ENCODE data around the gene WDR31.
"Not testable (repeated sequence)": the region's sequence is repeated elsewhere in the genome, so short reads cannot be mapped to it uniquely, and the experiment has no call there.

The WDR31 gene

GRCh38 chr9:113340011-113340699 is at the start of gene WDR31:
TSS of gene WDR31 (minus strand) at chr9:113340275. CDS start at chr9:113332022, 8,253 bp downstream.
- peak; percentile 90 for DNase-seq

- DNase-seq, result no peak
Measured at GRCh38 chr9:113389451-113389850, 49.4 kb upstream of the WDR31 start.

- DNase-seq, result no peak
Measured at GRCh38 chr9:113388833-113389232, 48.8 kb upstream of the WDR31 start.

GRCh38 chr9:113387560-113388230 is 47.6 kb upstream of the WDR31 start:
- DNase-seq, result no peak

- DNase-seq, result no peak
Measured at GRCh38 chr9:113386571-113387393, 46.7 kb upstream of the WDR31 start.

GRCh38 chr9:113381909-113382411 is 41.9 kb upstream of the WDR31 start:
- no peak for DNase-seq

GRCh38 chr9:113381441-113381840 is 41.4 kb upstream of the WDR31 start:
- not testable (repeated sequence) for DNase-seq

GRCh38 chr9:113380869-113381378 is 40.8 kb upstream of the WDR31 start:
- DNase-seq, result peak; percentile 22

- DNase-seq, result not testable (repeated sequence)
Measured at GRCh38 chr9:113379829-113380210, 39.7 kb upstream of the WDR31 start.

GRCh38 chr9:113379094-113379828 is 39.2 kb upstream of the WDR31 start:
- not testable (repeated sequence) for DNase-seq

GRCh38 chr9:113376634-113377567 is 36.8 kb upstream of the WDR31 start, which contains the start of gene HDHD3:
TSS of gene HDHD3 (minus strand) at chr9:113376986. CDS start at chr9:113374354, 2,632 bp downstream.
- DNase-seq, result peak; percentile 89

- DNase-seq, result peak; percentile 24
Measured at GRCh38 chr9:113375057-113376023, 35.3 kb upstream of the WDR31 start.

- no peak for DNase-seq
Measured at GRCh38 chr9:113373676-113374392, 33.8 kb upstream of the WDR31 start.

- DNase-seq, result no peak
Measured at GRCh38 chr9:113373256-113373655, 33.2 kb upstream of the WDR31 start.

GRCh38 chr9:113372059-113372458 is 32.0 kb upstream of the WDR31 start:
- no peak for DNase-seq

GRCh38 chr9:113370806-113371325 is 30.8 kb upstream of the WDR31 start:
- DNase-seq, result no peak

GRCh38 chr9:113369855-113370140 is 29.7 kb upstream of the WDR31 start:
- DNase-seq, result no peak

GRCh38 chr9:113368982-113369854 is 29.1 kb upstream of the WDR31 start:
- DNase-seq, result no peak

Measured in activated CD4-positive, alpha-beta T cell treated with anti-CD3 and anti-CD28 coated beads, Interleukin-2, Interleukin-6, amounts not matched to agents 100 ng/mL and 50 ng/mL, durations not matched to agents 16 hours and 8 hours (primary cell).